Measurements from ENCODE around the gene RNLS. TPM values are rescaled to one million over a fixed set of nuclear protein-coding genes. Genes with fewer than 3 reads are reported as not detected.

Gene RNLS
- total RNA-seq, 1 donor from 2014 or later = 1.2 TPM

- intact Hi-C loops (cut with micrococcal nuclease) = loop anchor here (2.0 kb wide), 1 partner anchor 407 kb away; the partner anchor contains the start of genes KLLN and PTEN
Measured at GRCh38 chr10:88270061-88270808, 312.9 kb downstream of the RNLS start.

- intact Hi-C loops (cut with micrococcal nuclease) = no loop called here
Measured at GRCh38 chr10:88262591-88263234, 320.4 kb downstream of the RNLS start.

GRCh38 chr10:88261152-88261551 is 322.0 kb downstream of the RNLS start:
- intact Hi-C loops (cut with micrococcal nuclease) = no loop called here

- intact Hi-C loops (cut with micrococcal nuclease) = no loop called here
Measured at GRCh38 chr10:88260329-88261051, 322.6 kb downstream of the RNLS start.

GRCh38 chr10:88259381-88259780 is 323.7 kb downstream of the RNLS start:
- intact Hi-C loops (cut with micrococcal nuclease) = no loop called here

GRCh38 chr10:88256886-88257285 is 326.2 kb downstream of the RNLS start:
- intact Hi-C loops (cut with micrococcal nuclease) = no loop called here

GRCh38 chr10:88256013-88256680 is 327.0 kb downstream of the RNLS start:
- intact Hi-C loops (cut with micrococcal nuclease) = no loop called here

- intact Hi-C loops (cut with micrococcal nuclease) = no loop called here
Measured at GRCh38 chr10:88254091-88254490, 329.0 kb downstream of the RNLS start.

- intact Hi-C loops (cut with micrococcal nuclease) = no loop called here
Measured at GRCh38 chr10:88253622-88254021, 329.5 kb downstream of the RNLS start.

- intact Hi-C loops (cut with micrococcal nuclease) = no loop called here
Measured at GRCh38 chr10:88253128-88253527, 330.0 kb downstream of the RNLS start.

GRCh38 chr10:88249450-88249849 is 333.7 kb downstream of the RNLS start:
- intact Hi-C loops (cut with micrococcal nuclease) = no loop called here

- intact Hi-C loops (cut with micrococcal nuclease) = no loop called here
Measured at GRCh38 chr10:88246675-88247074, 336.4 kb downstream of the RNLS start.

- intact Hi-C loops (cut with micrococcal nuclease) = no loop called here
Measured at GRCh38 chr10:88245974-88246511, 337.1 kb downstream of the RNLS start.

- intact Hi-C loops (cut with micrococcal nuclease) = no loop called here
Measured at GRCh38 chr10:88244781-88245625, 338.1 kb downstream of the RNLS start.

GRCh38 chr10:88243836-88244730 is 339.0 kb downstream of the RNLS start:
- intact Hi-C loops (cut with micrococcal nuclease) = no loop called here

GRCh38 chr10:88243202-88243744 is 339.8 kb downstream of the RNLS start:
- intact Hi-C loops (cut with micrococcal nuclease) = no loop called here

- intact Hi-C loops (cut with micrococcal nuclease) = no loop called here
Measured at GRCh38 chr10:88241501-88241900, 341.6 kb downstream of the RNLS start.

- intact Hi-C loops (cut with micrococcal nuclease) = no loop called here
Measured at GRCh38 chr10:88239212-88239611, 343.9 kb downstream of the RNLS start.

- intact Hi-C loops (cut with micrococcal nuclease) = no loop called here
Measured at GRCh38 chr10:88238615-88238914, 344.6 kb downstream of the RNLS start.
